Epithelial cell of umbilical artery (primary cell): ENCODE measurements around the gene CTBP2. TPM values are rescaled to one million over a fixed set of nuclear protein-coding genes. Genes with fewer than 3 reads are reported as not detected.

ENCODE experiments used
- total RNA-seq: library from RNA; depleted of rRNA; stranded (reverse); fragments of >200 nt; gene quantifications from 2 replicates; pipeline ENCODE4 v1.2.3, GENCODE V29; 2014

CTBP2 gene
- total RNA-seq = 62.7 and 73.4 TPM in 2 replicates

GRCh38 chr10:125159932-125160855 is at the start of gene CTBP2:
TSS of gene CTBP2 (minus strand) at chr10:125160563.

DNA sequence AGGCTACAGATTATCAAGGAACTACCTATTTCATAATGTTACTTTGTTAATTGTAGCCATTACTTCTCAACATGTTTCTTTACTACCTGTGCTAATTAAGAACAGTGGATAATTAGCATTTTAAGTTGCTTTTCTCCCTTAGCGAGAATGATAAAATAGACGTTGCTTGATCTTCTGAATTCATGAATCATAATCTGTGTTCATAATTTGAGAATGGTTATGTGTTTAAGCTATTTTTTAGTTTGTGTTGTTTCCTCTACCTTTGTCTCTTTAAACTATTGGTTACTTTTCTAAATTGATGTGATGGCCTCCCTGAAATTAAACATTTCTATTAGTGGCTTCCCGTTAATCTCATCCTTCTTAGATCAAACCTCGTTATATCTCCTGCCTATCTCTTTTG is 218.5 kb downstream of the CTBP2 start, which contains the start of gene ZRANB1:
TSS of gene ZRANB1 (plus strand) at position 301 of the 400 bp plus-strand sequence. CDS start 371 bp downstream, outside the sequence.

Other genes starting within 250 kb of the CTBP2 start
- gene ZRANB1, start 218.4 kb downstream of the CTBP2 start, total RNA-seq = 16.9 and 20.8 TPM in 2 replicates